Sigmoid colon (tissue), 7 donors: Measurements from ENCODE around the gene TAS2R19. TPM values are rescaled to one million over a fixed set of nuclear protein-coding genes. Genes with fewer than 3 reads are reported as not detected.

Experiments
- DNase-seq: peaks from one replicate; pipeline ENCODE4 v3.0.0-alpha.2; 2019
- H3K27ac ChIP-seq, 4 donors: fragments of 200-600 bp; sonication (generic); one replicate each; pipeline ENCODE4 v1.5.1; 2016 to 2019; ENCODE audit warnings: mild to moderate bottlenecking in 1 of 4
- H3K27me3 ChIP-seq, 3 donors: fragments of 200-600 bp; sonication (generic); one replicate each; pipeline ENCODE4 v1.5.1; 2019; ENCODE audit warnings: mild to moderate bottlenecking in 1 of 3
- H3K36me3 ChIP-seq, 4 donors: fragments of 200-600 bp; sonication (generic); one replicate each; pipeline ENCODE4 v1.5.1; 2016 to 2019
- H3K4me1 ChIP-seq, 4 donors: fragments of 200-600 bp; sonication (generic); one replicate each; pipeline ENCODE4 v1.5.1; 2017 to 2019
- H3K4me3 ChIP-seq, 4 donors: fragments of 200-600 bp; sonication (generic); one replicate each; pipeline ENCODE4 v1.5.1; 2017 to 2019; ENCODE audit warnings: mild to moderate bottlenecking in 2 of 4, moderate library complexity in 1 of 4
- H3K9me3 ChIP-seq, 4 donors: fragments of 200-600 bp in 3 of 4; sonication (generic) in 3 of 4; one replicate each; pipeline versions ENCODE4 v1.5.1 to v1.6.1; 2013 to 2019
- EP300 ChIP-seq, 4 donors: sonication (generic); formaldehyde crosslinking; IDR thresholded peaks; one replicate each; pipeline ENCODE4 v1.6.1; 2017; ENCODE audit warnings: antibody characterized with exemption in 4 of 4
- POLR2A ChIP-seq, 2 donors: fragments of 450-650 bp; IDR thresholded peaks; one replicate each; pipeline ENCODE4 v1.6.1; 2016; ENCODE audit warnings: antibody characterized with exemption in 2 of 2, mild to moderate bottlenecking in 2 of 2, moderate library complexity in 2 of 2
- POLR2AphosphoS5 ChIP-seq, 4 donors: sonication (generic); formaldehyde crosslinking; IDR thresholded peaks; one replicate each; pipeline ENCODE4 v1.6.1; 2017; ENCODE audit warnings: antibody characterized with exemption in 4 of 4
- WGBS, 2 donors: extraction: QIAGEN DNeasy Blood & Tissue Kit; methylation state at CpG; one replicate each; pipeline ENCODE4 v1.1.7; 2013; 5-methylcytosine and 5-hydroxymethylcytosine counted together
- intact Hi-C: fragments of 100-400 bp; cut with DNase I; formaldehyde crosslinking; loops from one replicate; pipeline ENCODE4 v1.15.1; 2023
- polyA plus RNA-seq, 3 donors: library from polyadenylated mRNA; stranded (reverse); fragments of 200-250 nt; gene quantifications; one replicate each; pipeline ENCODE4 v1.2.3, GENCODE V29; 2013
- total RNA-seq, 4 donors: library from RNA; depleted of rRNA; stranded (reverse); fragments of >200 nt; gene quantifications; one replicate each; pipeline ENCODE4 v1.1.0, GENCODE V29; 2016
- TF ChIP-seq, protein P1 (sequence below), 4 experiments: fragments of 450-650 bp in 3 of 4; fragments of 200-600 bp in 1 of 4; IDR thresholded peaks; one replicate each; pipeline ENCODE4 v1.5.1; 2016 to 2019; ENCODE audit warnings: antibody characterized with exemption in 4 of 4, mild to moderate bottlenecking in 3 of 4, moderate library complexity in 2 of 4
- donor health status: healthy with polysubstance abuse.
- donor health status: Bipolar disorder and iron deficiency.
- donor health status: healthy.

TAS2R19 gene
- total and polyA plus RNA-seq, 7 donors, result 0.41 to 8.6 (median 6.1) TPM; not detected in 2

DNA sequence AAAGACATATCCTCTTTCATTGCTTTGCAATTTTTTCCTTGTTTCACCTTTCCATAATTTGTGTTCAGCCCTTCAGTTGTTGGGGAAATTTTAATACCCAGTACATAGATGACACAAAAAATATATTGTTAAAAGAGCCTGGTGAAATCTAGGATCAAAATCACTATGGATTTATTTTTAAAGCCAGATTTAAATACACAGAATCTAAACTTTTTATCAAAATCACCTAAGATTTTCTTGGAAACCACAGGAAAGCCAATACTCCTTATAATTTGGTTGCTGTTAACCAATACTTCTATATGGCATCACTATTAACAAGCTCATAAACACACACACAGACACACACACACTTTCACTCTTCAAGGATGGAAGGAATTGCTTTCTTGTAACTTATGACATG lies 24.2 kb downstream of the TAS2R19 start, which contains the start of gene TAS2R20:
TAS2R20 (minus strand) TSS at position 101 of the 400 bp plus-strand sequence. CDS start 429 bp downstream, outside the sequence.
- TF ChIP-seq EP300 (IDR thresholded peaks at IDR 0.05) (no peak), POLR2A (IDR thresholded peaks at IDR 0.05) (no peak), POLR2AphosphoS5 (IDR thresholded peaks at IDR 0.05) (no peak)
- TF ChIP-seq, protein P1, sequence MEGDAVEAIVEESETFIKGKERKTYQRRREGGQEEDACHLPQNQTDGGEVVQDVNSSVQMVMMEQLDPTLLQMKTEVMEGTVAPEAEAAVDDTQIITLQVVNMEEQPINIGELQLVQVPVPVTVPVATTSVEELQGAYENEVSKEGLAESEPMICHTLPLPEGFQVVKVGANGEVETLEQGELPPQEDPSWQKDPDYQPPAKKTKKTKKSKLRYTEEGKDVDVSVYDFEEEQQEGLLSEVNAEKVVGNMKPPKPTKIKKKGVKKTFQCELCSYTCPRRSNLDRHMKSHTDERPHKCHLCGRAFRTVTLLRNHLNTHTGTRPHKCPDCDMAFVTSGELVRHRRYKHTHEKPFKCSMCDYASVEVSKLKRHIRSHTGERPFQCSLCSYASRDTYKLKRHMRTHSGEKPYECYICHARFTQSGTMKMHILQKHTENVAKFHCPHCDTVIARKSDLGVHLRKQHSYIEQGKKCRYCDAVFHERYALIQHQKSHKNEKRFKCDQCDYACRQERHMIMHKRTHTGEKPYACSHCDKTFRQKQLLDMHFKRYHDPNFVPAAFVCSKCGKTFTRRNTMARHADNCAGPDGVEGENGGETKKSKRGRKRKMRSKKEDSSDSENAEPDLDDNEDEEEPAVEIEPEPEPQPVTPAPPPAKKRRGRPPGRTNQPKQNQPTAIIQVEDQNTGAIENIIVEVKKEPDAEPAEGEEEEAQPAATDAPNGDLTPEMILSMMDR (IDR thresholded peaks at IDR 0.05), result no peak
- H3K36me3 ChIP-seq, result peaks cover 0 to 12% (median 0%) of the 10 kb centered on the region in 4 donors
- H3K9me3 ChIP-seq, result no peaks in the 10 kb centered on the region
- H3K27ac ChIP-seq, result no peak within 1 kb of the TSS
- intact Hi-C loops, result no loop called here
- no peaks in the 10 kb centered on the region for H3K4me1 ChIP-seq
- no peaks in the 10 kb centered on the region for H3K27me3 ChIP-seq
- H3K4me3 ChIP-seq, result no peak within 1 kb of the TSS
- no peak for DNase-seq

DNA sequence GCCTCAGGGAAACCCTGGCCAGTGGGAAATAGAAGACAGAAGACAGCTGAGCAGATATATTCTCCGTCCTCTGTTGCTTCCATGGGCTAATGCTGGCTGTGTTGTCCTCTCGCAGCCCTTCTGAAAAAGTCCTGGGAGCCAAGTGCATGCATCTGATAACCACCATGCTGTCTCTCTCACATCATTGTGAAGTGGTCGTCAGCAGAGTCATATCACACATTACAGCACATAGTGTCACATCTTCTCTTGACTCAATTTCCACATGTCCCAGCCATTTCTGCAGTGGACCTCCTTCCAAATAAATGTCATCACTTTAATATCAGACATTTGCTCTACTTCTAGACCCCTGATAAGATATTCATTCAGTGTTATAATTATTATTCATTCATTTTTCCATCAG lies 28.1 kb downstream of the TAS2R19 start:
- no peak for DNase-seq
- H3K36me3 ChIP-seq, result peaks cover 0 to 12% (median 0%) of the 10 kb centered on the region in 4 donors
- no peaks in the 10 kb centered on the region for H3K27me3 ChIP-seq
- 94 to 95% methylated on average over 3 of the region's 3 CpGs for WGBS, 2 donors
- no peaks in the 10 kb centered on the region for H3K4me1 ChIP-seq
- no peak for TF ChIP-seq EP300 (IDR thresholded peaks at IDR 0.05)
- intact Hi-C loops, result no loop called here
- H3K9me3 ChIP-seq, result peaks cover 0 to 8% (median under 1%) of the 10 kb centered on the region in 4 donors
- H3K4me3 ChIP-seq, result no peak overlapping the region
- no peak overlapping the region for H3K27ac ChIP-seq

DNA sequence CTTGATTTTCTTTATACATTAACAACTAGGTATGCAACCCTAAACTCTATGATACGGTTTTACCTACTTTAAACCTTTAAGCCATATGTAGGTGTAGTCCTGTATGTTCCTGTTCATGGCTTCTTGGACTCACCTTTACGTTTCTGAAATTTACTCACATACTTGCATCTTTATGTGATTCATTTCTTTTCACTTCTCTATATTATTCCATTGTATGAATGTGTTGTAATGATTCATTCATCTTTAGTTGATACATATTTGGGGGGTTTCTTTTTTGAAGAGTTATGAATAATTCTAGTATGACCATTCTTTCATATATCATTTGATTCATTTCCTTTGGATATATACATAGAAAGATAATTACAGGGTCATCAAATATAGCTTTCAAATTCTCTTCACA lies 33.3 kb downstream of the TAS2R19 start:
- TF ChIP-seq POLR2A (IDR thresholded peaks at IDR 0.05) (no peak), EP300 (IDR thresholded peaks at IDR 0.05) (no peak), POLR2AphosphoS5 (IDR thresholded peaks at IDR 0.05) (no peak)
- TF ChIP-seq, protein P1 (IDR thresholded peaks at IDR 0.05), result no peak
- H3K27ac ChIP-seq, result no peak overlapping the region
- no peaks in the 10 kb centered on the region for H3K27me3 ChIP-seq
- intact Hi-C loops, result no loop called here
- 96 to 98% methylated on average over 2 of the region's 2 CpGs for WGBS, 2 donors
- peaks cover 0 to 6% (median 0%) of the 10 kb centered on the region in 4 donors for H3K36me3 ChIP-seq
- no peaks in the 10 kb centered on the region for H3K4me1 ChIP-seq
- DNase-seq, result no peak
- H3K9me3 ChIP-seq, result peaks cover 0 to 8% (median under 1%) of the 10 kb centered on the region in 4 donors
- no peak overlapping the region for H3K4me3 ChIP-seq

DNA sequence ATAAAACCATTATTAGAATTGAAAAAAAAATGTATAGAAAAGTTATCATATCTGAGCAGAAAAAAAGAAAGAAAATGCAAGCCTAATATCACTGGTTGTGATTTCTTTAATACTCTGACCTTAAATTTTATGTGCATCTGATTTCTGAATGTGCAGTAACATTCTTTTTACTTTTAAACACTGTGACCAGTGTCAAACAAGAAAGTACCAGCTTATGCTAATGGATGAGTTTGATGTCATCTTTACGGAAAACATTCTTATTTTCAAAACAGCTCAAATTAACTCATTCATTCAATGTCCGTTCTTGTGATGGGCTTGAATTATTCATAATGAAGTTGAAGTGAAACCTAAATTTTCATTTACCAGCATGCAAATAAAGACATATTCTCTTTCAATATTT lies 35.6 kb downstream of the TAS2R19 start, which contains the start of gene TAS2R50:
TAS2R50 (minus strand) TSS at position 101 of the 400 bp plus-strand sequence; CDS start at position 49, 52 bp downstream.
- 50 to 68% methylated on average over 2 of the region's 2 CpGs for WGBS, 2 donors
- Histone ChIP-seq H3K27me3 (no peaks in the 10 kb centered on the region), H3K27ac (no peak within 1 kb of the TSS), H3K36me3 (no peaks in the 10 kb centered on the region), H3K9me3 (peaks cover 0 to 8% (median under 1%) of the 10 kb centered on the region in 4 donors), H3K4me1 (no peaks in the 10 kb centered on the region), H3K4me3 (no peak within 1 kb of the TSS)
- DNase-seq, result no peak
- intact Hi-C loops, result no loop called here
- TF ChIP-seq POLR2A (IDR thresholded peaks at IDR 0.05), result no peak
- no peak for TF ChIP-seq EP300 (IDR thresholded peaks at IDR 0.05)
- TF ChIP-seq, protein P1 (IDR thresholded peaks at IDR 0.05), result no peak
- no peak for TF ChIP-seq POLR2AphosphoS5 (IDR thresholded peaks at IDR 0.05)

DNA sequence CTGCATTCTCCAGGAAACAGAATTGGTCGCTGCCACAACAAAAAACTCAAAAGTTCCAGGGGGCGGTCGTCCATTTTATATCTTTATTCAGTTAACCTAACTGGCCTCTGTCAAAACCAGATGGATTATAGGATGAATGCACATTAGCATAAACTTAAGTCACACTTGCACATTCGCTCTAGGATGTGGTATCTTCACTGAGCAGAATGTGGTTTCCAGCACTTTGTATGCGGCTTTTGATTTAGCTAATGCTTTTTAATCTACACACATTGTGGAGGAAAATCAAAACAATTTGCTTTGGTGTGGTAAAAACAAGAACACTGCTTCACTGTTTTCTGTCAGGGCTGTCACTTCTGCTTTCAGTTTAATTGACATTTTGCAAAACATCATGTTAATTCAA lies 40.2 kb downstream of the TAS2R19 start:
- Histone ChIP-seq H3K27ac (no peak overlapping the region), H3K4me1 (no peaks in the 10 kb centered on the region), H3K36me3 (no peaks in the 10 kb centered on the region), H3K9me3 (no peaks in the 10 kb centered on the region), H3K27me3 (no peaks in the 10 kb centered on the region), H3K4me3 (no peak overlapping the region)
- 61 to 88% methylated on average over 5 of the region's 5 CpGs for WGBS, 2 donors
- TF ChIP-seq, protein P1 (IDR thresholded peaks at IDR 0.05), result no peak
- no peak for DNase-seq
- intact Hi-C loops, result no loop called here
